ENCODE measurements around the gene IFNA5. TPM values are rescaled to one million over a fixed set of nuclear protein-coding genes. Genes with fewer than 3 reads are reported as not detected.
A peak's percentile ranks its signal among the peaks of the same experiment; 100 is the strongest.

Gene IFNA5
- polyA plus RNA-seq, 12 donors, result not detected

GRCh38 chr9:21294904-21295538 lies 10.1 kb downstream of the IFNA5 start:
- no peak for DNase-seq

GRCh38 chr9:21294364-21294774 lies 10.7 kb downstream of the IFNA5 start:
- no peak for DNase-seq

- no peak for DNase-seq
Observed at GRCh38 chr9:21289848-21290247, 15.3 kb downstream of the IFNA5 start.

- no peak for DNase-seq
Observed at GRCh38 chr9:21287280-21287679, 17.8 kb downstream of the IFNA5 start.

- no peak for DNase-seq
Observed at GRCh38 chr9:21286659-21287058, 18.5 kb downstream of the IFNA5 start.

GRCh38 chr9:21286099-21286498 lies 19.0 kb downstream of the IFNA5 start:
- DNase-seq, result no peak

- no peak for DNase-seq
Observed at GRCh38 chr9:21281275-21281674, 23.8 kb downstream of the IFNA5 start.

- DNase-seq, result no peak
Observed at GRCh38 chr9:21268347-21268657, 36.8 kb downstream of the IFNA5 start.

GRCh38 chr9:21267485-21268346 lies 37.4 kb downstream of the IFNA5 start:
- DNase-seq, result peak; percentile 36

- DNase-seq, result no peak
Observed at GRCh38 chr9:21266733-21267484, 38.2 kb downstream of the IFNA5 start.

GRCh38 chr9:21265421-21266189 lies 39.5 kb downstream of the IFNA5 start:
- DNase-seq, result no peak

- no peak for DNase-seq
Observed at GRCh38 chr9:21255538-21256212, 49.4 kb downstream of the IFNA5 start.

Other genes with a start within 250 kb of the IFNA5 start
- not detected for gene IFNB1, start 227.4 kb downstream of the IFNA5 start, polyA plus RNA-seq (ENCODE audit: insufficient read length in 12 of 12)
- not detected for gene IFNW1, start 163.5 kb downstream of the IFNA5 start, polyA plus RNA-seq (ENCODE audit: insufficient read length in 12 of 12)
- gene IFNA21, start 138.7 kb downstream of the IFNA5 start, polyA plus RNA-seq (ENCODE audit: insufficient read length in 12 of 12), result not detected
- gene IFNA4, start 117.7 kb downstream of the IFNA5 start, polyA plus RNA-seq (ENCODE audit: insufficient read length in 12 of 12), result not detected
- not detected for gene IFNA7, start 103.1 kb downstream of the IFNA5 start, polyA plus RNA-seq (ENCODE audit: insufficient read length in 12 of 12)
- gene IFNA10, start 98.2 kb downstream of the IFNA5 start, polyA plus RNA-seq (ENCODE audit: insufficient read length in 12 of 12), result not detected
- gene IFNA16, start 88.0 kb downstream of the IFNA5 start, polyA plus RNA-seq (ENCODE audit: insufficient read length in 12 of 12), result not detected
- gene IFNA17, start 77.1 kb downstream of the IFNA5 start, polyA plus RNA-seq (ENCODE audit: insufficient read length in 12 of 12), result not detected
- not detected for gene IFNA14, start 65.3 kb downstream of the IFNA5 start, polyA plus RNA-seq (ENCODE audit: insufficient read length in 12 of 12)
- gene KLHL9, start 30.1 kb upstream of the IFNA5 start, polyA plus RNA-seq (ENCODE audit: insufficient read length in 12 of 12), result 10 to 100 TPM in 11 of 12 donors, not detected in 1; 20.0 to 33.8 (median 24.1) TPM
- not detected for gene IFNA6, start 45.6 kb upstream of the IFNA5 start, polyA plus RNA-seq (ENCODE audit: insufficient read length in 12 of 12)
- gene IFNA13, start 62.7 kb upstream of the IFNA5 start, polyA plus RNA-seq (ENCODE audit: insufficient read length in 12 of 12), result not detected
- not detected for gene IFNA2, start 80.1 kb upstream of the IFNA5 start, polyA plus RNA-seq (ENCODE audit: insufficient read length in 12 of 12)
- gene IFNA8, start 103.8 kb upstream of the IFNA5 start, polyA plus RNA-seq (ENCODE audit: insufficient read length in 12 of 12), result not detected
- gene IFNA1, start 135.1 kb upstream of the IFNA5 start, polyA plus RNA-seq (ENCODE audit: insufficient read length in 12 of 12), result not detected
- gene IFNE, start 177.0 kb upstream of the IFNA5 start, polyA plus RNA-seq (ENCODE audit: insufficient read length in 12 of 12), result under 1 TPM in 1 of 12 donors, not detected in 11; 0.12 TPM